ENCODE results near the gene KLF15.
A peak's percentile ranks its signal among the peaks of the same experiment; 100 is the strongest.

KLF15 gene

GRCh38 chr3:126357295-126358037, at the start of gene KLF15:
TSS of gene KLF15 (minus strand) at chr3:126357408. CDS start at chr3:126352922, 4,486 bp downstream.
- peak; percentile 94 for DNase-seq

GRCh38 chr3:126406389-126407296, 49.4 kb upstream of the KLF15 start:
- no peak for DNase-seq

- no peak for DNase-seq
Observed at GRCh38 chr3:126402666-126403302, 45.6 kb upstream of the KLF15 start.

GRCh38 chr3:126402178-126402577, 45.0 kb upstream of the KLF15 start:
- no peak for DNase-seq

GRCh38 chr3:126401611-126402160, 44.5 kb upstream of the KLF15 start:
- no peak for DNase-seq

GRCh38 chr3:126399756-126400155, 42.5 kb upstream of the KLF15 start:
- no peak for DNase-seq

GRCh38 chr3:126399351-126399735, 42.1 kb upstream of the KLF15 start:
- DNase-seq = peak; percentile 79

GRCh38 chr3:126398423-126399350, 41.5 kb upstream of the KLF15 start:
- no peak for DNase-seq

- DNase-seq = no peak
Observed at GRCh38 chr3:126397610-126398422, 40.6 kb upstream of the KLF15 start.

GRCh38 chr3:126396536-126396935, 39.3 kb upstream of the KLF15 start:
- DNase-seq = no peak

- DNase-seq = no peak
Observed at GRCh38 chr3:126395846-126396513, 38.8 kb upstream of the KLF15 start.

GRCh38 chr3:126394977-126395321, 37.7 kb upstream of the KLF15 start:
- no peak for DNase-seq

- no peak for DNase-seq
Observed at GRCh38 chr3:126394179-126394976, 37.2 kb upstream of the KLF15 start, which contains the start of gene CFAP100. TSS of gene CFAP100 (plus strand) at chr3:126394909. CDS start at chr3:126396001, 1,092 bp downstream.

GRCh38 chr3:126393563-126393962, 36.4 kb upstream of the KLF15 start:
- DNase-seq = peak; percentile 45

GRCh38 chr3:126392246-126392645, 35.0 kb upstream of the KLF15 start:
- no peak for DNase-seq

- no peak for DNase-seq
Observed at GRCh38 chr3:126391631-126392030, 34.4 kb upstream of the KLF15 start.

GRCh38 chr3:126390751-126391150, 33.5 kb upstream of the KLF15 start:
- DNase-seq = peak; percentile 73

GRCh38 chr3:126390201-126390600, 33.0 kb upstream of the KLF15 start:
- no peak for DNase-seq

- DNase-seq = no peak
Observed at GRCh38 chr3:126389794-126390146, 32.6 kb upstream of the KLF15 start.

Measured in RPMI8226 (cell line).